Nephron progenitor cell (in vitro differentiated cells): ENCODE data around the gene PRPF19.

Source experiments
- DNase-seq: peaks from one replicate; pipeline ENCODE4 v3.0.0; 2021
- H3K27ac Mint-ChIP-seq: 2 replicates; pipeline ENCODE4 v1.8.0; 2021; ENCODE audit warnings: mild to moderate bottlenecking, moderate library complexity, mixed read lengths
- H3K27me3 Mint-ChIP-seq: 2 replicates; pipeline ENCODE4 v1.8.0; 2021; ENCODE audit warnings: mild to moderate bottlenecking, low read depth, mixed read lengths; ENCODE audit not compliant: poor library complexity
- H3K36me3 Mint-ChIP-seq: 2 replicates; pipeline ENCODE4 v1.8.0; 2021; ENCODE audit warnings: low read depth, mixed read lengths
- H3K4me1 Mint-ChIP-seq: 2 replicates; pipeline ENCODE4 v1.8.0; 2021; ENCODE audit warnings: mixed read lengths
- H3K4me3 Mint-ChIP-seq: 2 replicates; pipeline ENCODE4 v1.8.0; 2021; ENCODE audit warnings: mild to moderate bottlenecking, moderate library complexity, mixed read lengths
- H3K9me3 Mint-ChIP-seq: 2 replicates; pipeline ENCODE4 v1.8.0; 2021; ENCODE audit warnings: mild to moderate bottlenecking, moderate library complexity, mixed read lengths
- CTCF ChIP-seq: fragments of 200-600 bp; sonication (generic); IDR thresholded peaks from 2 replicates; pipeline ENCODE4 v1.5.0; 2021; ENCODE audit warnings: antibody characterized with exemption

Gene PRPF19

GRCh38 chr11:60899046-60899936 is 7.1 kb downstream of the PRPF19 start:
- no peak overlapping the region for H3K4me3 Mint-ChIP-seq
- no peak overlapping the region for H3K27ac Mint-ChIP-seq
- H3K27me3 Mint-ChIP-seq, result no peaks in the 10 kb centered on the region
- peaks cover 8% of the 10 kb centered on the region for H3K4me1 Mint-ChIP-seq
- peak; percentile 48 for DNase-seq
- peaks cover 87% of the 10 kb centered on the region for H3K36me3 Mint-ChIP-seq
- H3K9me3 Mint-ChIP-seq, result no peaks in the 10 kb centered on the region
- peak; percentile 94 for TF ChIP-seq CTCF

GRCh38 chr11:60897496-60897895 is 8.9 kb downstream of the PRPF19 start:
- TF ChIP-seq CTCF, result no peak
- Mint-ChIP-seq H3K4me3 (no peak overlapping the region), H3K36me3 (peaks cover 86% of the 10 kb centered on the region), H3K27ac (no peak overlapping the region), H3K4me1 (peaks cover 6% of the 10 kb centered on the region), H3K27me3 (no peaks in the 10 kb centered on the region), H3K9me3 (no peaks in the 10 kb centered on the region)
- DNase-seq, result no peak

- no peak overlapping the region for H3K4me3 Mint-ChIP-seq
- peaks cover 11% of the 10 kb centered on the region for H3K4me1 Mint-ChIP-seq
- no peaks in the 10 kb centered on the region for H3K9me3 Mint-ChIP-seq
- H3K27ac Mint-ChIP-seq, result peak overlapping the region; percentile 42
- H3K36me3 Mint-ChIP-seq, result peaks cover 76% of the 10 kb centered on the region
- no peaks in the 10 kb centered on the region for H3K27me3 Mint-ChIP-seq
- TF ChIP-seq CTCF, result no peak
- DNase-seq, result no peak
Measured at GRCh38 chr11:60895687-60896086, 10.7 kb downstream of the PRPF19 start.

GRCh38 chr11:60891103-60891741 is 15.2 kb downstream of the PRPF19 start:
- TF ChIP-seq CTCF, result no peak
- no peak for DNase-seq
- Mint-ChIP-seq H3K36me3 (peaks cover 52% of the 10 kb centered on the region), H3K9me3 (peaks cover 2% of the 10 kb centered on the region), H3K4me1 (peaks cover 18% of the 10 kb centered on the region), H3K27me3 (peaks cover 2% of the 10 kb centered on the region), H3K4me3 (no peak overlapping the region), H3K27ac (peak overlapping the region; percentile 61)

GRCh38 chr11:60890696-60891095 is 15.7 kb downstream of the PRPF19 start:
- Mint-ChIP-seq H3K36me3 (peaks cover 52% of the 10 kb centered on the region), H3K4me1 (peaks cover 18% of the 10 kb centered on the region), H3K27me3 (peaks cover 2% of the 10 kb centered on the region), H3K9me3 (peaks cover 5% of the 10 kb centered on the region), H3K27ac (no peak overlapping the region), H3K4me3 (no peak overlapping the region)
- TF ChIP-seq CTCF, result no peak
- no peak for DNase-seq
